Activated T-cell treated with anti-CD3 and anti-CD28 coated beads for 24 hours (primary cell): ENCODE results near the gene CLIC5.

Experiments
- DNase-seq: peaks from one replicate; pipeline ENCODE4 v3.0.0-alpha.2; 2020; ENCODE audit warnings: low read depth

CLIC5 gene

GRCh38 chr6:46035242-46035641, 19.6 kb upstream of the CLIC5 start:
- no peak for DNase-seq

DNA sequence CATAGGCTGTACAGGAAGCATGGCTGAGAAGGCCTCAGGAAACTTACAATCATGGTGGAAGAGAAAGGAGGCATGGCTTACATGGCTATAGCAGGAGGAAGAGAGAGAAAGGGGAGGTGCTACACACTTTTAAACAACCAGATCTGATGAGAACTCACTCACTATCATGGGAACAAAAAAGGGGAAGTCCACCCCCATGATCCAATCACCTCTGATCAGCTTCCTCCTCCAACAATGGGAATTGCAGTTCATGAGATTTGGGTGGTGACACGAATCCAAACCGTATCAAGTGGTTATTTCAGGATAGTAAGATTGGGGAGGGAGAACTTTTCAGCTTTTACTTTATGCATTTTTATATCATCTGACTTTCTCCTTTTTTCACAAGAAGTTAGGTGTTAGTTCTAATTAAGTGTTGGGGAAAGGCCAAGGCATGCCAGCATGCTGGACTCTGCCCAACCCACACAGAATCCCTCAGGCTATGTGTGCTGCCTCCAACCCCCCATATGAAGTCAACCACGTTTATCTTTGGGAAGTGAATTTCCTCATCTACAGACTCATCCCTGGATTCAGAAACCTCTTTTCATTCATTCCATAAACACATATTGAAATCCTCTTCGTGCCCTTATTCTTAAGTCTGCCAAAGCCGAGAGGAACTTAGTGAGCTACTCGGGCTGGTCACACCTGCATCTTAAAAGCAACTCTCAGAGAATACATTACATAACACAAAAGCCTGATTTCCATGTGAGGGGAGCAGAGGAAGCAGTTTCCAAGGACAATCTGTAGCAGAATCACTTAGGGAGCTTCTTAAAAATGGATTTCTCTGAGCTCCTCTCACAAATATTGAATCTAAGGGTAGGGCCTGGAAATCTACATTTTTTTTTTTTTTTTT, 16.7 kb upstream of the CLIC5 start:
- no peak for DNase-seq

GRCh38 chr6:46029602-46030001, 13.9 kb upstream of the CLIC5 start:
- no peak for DNase-seq

- DNase-seq, result no peak
Measured at GRCh38 chr6:46026307-46026706, 10.6 kb upstream of the CLIC5 start.

- no peak for DNase-seq
Measured at GRCh38 chr6:46025573-46025972, 9.9 kb upstream of the CLIC5 start.

- no peak for DNase-seq
Measured at GRCh38 chr6:46024124-46024769, 8.6 kb upstream of the CLIC5 start.

DNA sequence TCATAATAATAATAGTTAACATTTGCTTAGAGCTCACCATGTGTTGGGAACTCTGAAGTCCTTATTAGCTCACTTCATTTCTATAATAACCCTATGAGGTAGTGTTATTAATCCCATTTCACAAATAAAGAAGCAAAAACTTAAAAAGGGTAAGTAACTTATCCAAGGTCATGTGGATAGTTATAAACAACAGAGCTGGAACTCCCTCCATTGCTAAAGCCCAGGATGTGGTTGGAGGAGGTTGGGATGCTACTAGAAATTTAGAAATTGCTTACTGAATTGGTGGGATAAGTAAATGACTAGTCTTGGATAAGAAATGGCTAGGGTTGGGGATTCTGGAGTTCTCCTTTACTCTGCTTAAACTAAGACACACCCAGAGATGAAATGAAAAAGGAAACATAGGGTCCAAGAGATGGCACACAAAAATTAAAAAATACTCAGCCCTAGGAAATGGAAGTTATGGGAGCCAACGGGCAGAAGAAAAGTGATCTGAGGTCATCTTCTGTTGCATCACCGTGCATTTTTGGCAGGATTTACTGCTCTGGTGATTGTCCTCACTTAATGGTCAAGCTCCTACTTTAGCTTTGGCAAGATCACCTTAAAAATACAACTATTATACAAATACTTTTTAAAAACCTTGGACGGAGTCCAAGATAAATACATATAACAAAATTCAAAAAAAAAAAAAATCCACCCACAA, 7.7 kb upstream of the CLIC5 start:
- DNase-seq, result no peak

DNA sequence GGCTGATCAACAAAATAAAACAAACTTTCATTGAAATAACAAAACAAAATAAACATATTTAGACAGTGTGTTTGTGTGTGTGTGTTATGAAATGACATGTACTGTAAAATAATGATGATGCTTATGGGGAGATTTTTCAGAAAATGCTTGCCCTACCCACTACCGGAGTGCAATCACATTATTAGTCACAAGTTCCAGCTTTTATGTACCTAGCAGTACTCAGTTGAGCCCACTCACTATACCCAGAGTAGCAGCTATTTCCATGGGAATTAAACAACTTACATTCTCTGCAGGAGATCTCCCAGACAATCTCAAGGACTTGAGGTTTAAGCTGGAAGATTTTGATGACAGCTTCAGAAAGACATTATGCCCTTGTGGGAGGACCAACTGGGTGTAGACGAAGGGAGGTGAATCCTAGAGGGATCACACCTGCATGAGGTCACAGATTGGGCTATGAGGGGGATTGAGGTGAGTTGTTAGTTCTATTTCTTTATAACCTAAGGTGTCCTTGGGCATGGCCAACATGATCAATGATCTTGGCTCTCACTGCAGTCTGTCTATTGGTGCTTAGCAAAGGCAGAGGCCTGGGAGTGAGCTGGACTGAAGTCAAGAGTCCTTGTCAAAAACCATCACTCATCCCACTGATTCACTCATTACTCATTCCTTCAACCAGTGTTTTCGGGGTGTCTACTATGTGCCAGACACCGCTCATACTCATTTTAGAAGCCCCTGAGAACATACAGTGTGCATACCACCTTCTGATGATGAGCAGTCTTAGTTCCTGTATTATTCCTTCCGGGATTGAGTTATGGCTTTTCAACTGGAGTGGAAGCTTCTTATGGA, 6.7 kb upstream of the CLIC5 start:
- no peak for DNase-seq

DNA sequence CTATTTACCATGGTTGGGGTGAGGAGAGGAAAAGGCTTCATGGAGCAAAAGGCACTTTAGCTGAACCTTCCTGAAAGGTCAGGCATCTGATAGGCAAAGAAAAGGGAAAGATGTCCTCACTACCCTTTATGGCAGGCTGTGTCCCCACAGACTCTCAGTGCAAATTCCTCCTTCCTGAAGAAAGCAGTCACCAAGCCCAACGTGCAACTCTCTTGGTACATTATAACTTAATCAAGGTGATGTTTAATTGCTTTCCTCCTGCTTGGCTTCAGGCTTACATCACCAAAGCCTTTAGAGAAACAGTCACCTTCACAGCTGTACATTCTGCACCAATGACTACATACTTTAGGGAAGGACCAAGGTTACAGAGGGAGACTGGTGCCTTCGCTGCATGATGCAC, 2.1 kb upstream of the CLIC5 start:
- no peak for DNase-seq

GRCh38 chr6:46016063-46016608, 476 bp upstream of the CLIC5 start:
- no peak for DNase-seq

- no peak for DNase-seq
Measured at GRCh38 chr6:46014511-46015118, 1.0 kb downstream of the CLIC5 start.

DNA sequence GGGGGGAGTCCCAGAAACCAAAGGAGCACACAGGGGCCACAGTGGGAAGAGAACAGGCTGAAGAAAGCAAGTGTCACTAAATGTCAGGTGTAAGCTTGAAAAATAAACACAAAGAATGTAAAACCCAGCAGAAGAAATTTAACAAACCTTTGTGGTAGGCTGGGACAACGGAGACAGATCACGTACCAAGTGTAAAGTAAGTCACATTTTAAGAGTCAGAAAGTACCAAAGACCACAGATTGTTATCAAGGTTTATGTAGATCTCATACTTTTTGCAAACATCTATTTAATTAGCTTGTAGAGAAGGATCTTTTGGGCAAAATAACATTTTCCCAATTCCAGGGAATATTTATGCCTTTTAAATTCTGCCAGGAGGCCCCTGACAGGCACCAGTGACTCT, 1.6 kb downstream of the CLIC5 start:
- no peak for DNase-seq

DNA sequence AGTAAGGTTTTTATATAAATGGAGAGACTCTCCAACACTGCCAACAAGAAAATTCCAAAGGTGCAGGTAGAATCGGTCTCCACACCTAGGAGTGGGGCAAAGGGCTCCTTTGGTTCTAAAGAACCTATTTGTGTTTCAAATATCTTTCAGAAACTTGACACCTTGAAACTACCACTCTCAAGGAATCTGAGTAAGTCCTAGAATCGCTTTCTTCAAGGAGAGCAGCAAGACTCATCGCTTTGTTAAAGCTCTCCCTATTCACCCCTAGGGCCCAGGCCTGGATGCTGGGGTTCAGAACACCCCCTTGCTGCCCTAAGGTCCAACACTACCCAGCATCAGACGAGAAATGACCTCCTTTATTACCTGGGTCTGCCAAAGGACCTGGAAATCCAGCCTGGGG, 2.0 kb downstream of the CLIC5 start:
- DNase-seq, result no peak

GRCh38 chr6:46012834-46013233, 2.8 kb downstream of the CLIC5 start:
- DNase-seq, result no peak

- peak; percentile 42 for DNase-seq
Measured at GRCh38 chr6:46011188-46012085, 4.2 kb downstream of the CLIC5 start.

GRCh38 chr6:46010771-46011170, 4.9 kb downstream of the CLIC5 start:
- no peak for DNase-seq

DNA sequence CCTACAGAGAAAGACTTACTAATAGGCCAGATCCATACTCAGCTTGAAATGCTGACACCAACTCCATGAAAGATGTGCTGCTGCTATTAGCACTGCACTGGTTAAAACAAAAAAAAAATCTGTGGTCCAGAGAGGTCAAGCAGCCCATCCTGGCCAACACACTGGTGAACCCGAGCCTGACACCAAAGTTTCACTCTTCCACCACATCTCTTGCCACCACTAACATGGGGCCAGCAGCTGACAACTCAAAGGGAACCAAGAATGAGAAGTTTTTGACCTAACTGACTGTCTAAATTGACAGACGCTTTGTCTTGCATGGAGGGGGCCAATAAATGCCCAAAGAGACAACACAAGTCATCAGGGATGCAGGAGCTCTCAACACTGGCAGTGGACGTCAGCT, 5.4 kb downstream of the CLIC5 start:
- no peak for DNase-seq

GRCh38 chr6:46002264-46002663, 13.4 kb downstream of the CLIC5 start:
- no peak for DNase-seq

DNA sequence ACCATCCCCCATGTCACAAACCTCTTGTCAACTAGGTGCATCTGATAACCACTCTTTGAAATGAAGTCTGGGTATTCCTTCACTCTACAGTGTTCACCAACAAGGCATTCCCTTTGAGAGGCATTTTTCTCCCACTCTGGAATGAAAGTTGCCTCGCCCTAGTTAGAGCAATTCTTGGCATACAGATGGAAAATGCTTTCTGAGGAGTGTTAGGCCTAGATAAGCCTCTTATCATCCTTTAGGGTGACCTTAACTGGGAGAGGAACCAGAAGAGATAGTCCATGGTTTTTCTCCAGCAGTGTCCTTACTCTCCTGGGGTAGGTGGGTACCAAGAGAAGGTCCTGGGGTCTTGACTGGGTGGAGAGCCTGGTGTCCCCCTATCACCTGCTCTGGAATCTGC, 14.8 kb downstream of the CLIC5 start:
- DNase-seq, result no peak

DNA sequence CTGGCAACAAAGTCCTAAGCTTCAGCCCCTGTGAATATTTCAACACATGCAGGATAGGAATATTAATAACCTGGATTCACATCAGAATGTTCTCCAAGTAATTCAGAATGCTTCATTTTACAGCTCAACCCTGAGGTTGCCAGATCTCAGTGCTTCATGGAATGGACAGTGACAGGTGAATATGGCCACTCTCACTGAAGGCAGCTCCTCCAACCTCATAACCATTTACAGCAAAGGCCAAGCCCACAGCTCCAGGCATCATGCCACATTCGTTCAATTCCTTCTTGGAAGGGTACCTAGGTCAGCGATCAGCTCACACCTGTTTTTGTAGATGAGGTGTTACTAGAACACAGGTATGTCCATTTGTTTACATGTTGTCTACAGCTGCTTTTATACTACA, 17.1 kb downstream of the CLIC5 start:
- no peak for DNase-seq
